NCI-H2196 treated with DMSO at 0.1 percent for 48 hours (cell line): ENCODE data around the gene NIF3L1.

ENCODE experiments used
- DNase-seq: peaks from one replicate; lab custom pipeline; 2025; ENCODE audit not compliant: unreplicated experiment; lab: John Stamatoyannopoulos, UW

The NIF3L1 gene, protein sequence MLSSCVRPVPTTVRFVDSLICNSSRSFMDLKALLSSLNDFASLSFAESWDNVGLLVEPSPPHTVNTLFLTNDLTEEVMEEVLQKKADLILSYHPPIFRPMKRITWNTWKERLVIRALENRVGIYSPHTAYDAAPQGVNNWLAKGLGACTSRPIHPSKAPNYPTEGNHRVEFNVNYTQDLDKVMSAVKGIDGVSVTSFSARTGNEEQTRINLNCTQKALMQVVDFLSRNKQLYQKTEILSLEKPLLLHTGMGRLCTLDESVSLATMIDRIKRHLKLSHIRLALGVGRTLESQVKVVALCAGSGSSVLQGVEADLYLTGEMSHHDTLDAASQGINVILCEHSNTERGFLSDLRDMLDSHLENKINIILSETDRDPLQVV

DNA sequence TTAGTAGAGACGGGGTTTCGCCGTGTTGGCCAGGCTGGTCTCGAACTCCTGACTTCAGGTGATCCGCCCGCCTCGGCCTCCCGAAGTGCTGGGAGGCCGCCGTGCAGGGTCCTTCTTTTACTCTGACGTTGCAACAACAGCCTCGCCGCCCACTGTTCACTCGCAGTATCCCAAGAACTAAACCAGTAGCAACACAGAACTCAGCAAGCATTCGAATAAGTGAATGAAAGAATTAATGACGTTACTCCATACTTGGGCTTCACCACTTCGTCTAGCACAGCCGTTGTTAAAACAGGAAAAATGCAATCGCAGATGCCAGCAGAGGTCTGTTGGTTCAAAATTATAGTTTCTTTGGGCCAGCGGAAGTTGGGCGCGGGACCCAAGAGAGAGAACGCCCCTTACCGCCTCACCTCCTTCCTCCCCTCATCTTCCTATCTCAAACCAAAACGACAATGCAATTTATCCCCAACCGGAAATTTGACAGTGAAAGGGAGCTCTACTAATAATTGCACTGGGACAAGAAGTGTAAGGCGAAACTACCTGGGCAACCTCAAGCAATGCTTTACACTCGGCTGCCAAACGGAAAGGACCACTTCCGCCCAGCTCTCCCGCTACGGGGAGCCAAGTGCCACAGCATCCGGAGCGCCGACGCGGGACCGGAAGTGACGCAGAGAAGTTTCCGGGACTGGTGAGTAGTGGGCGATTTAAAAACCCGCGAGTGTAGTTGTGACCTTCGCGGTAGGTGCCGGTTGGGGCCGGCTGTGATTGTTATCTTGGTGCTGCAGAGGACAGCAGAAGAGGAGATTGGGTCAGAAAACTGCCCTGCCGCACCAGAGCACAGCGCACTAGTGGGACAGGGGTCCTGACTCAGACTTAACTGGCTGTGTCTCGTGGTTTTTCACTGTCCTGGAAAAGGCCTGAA is at the start of gene NIF3L1, which contains the start of gene PPIL3:
NIF3L1 (plus strand) TSS at position 668 of the 922 bp plus-strand sequence. CDS start 2,573 bp downstream, outside the sequence.
PPIL3 (minus strand) TSS at position 374 of the 922 bp plus-strand sequence. CDS start 1,462 bp downstream, outside the sequence.
- DNase-seq: peak; percentile 94

DNA sequence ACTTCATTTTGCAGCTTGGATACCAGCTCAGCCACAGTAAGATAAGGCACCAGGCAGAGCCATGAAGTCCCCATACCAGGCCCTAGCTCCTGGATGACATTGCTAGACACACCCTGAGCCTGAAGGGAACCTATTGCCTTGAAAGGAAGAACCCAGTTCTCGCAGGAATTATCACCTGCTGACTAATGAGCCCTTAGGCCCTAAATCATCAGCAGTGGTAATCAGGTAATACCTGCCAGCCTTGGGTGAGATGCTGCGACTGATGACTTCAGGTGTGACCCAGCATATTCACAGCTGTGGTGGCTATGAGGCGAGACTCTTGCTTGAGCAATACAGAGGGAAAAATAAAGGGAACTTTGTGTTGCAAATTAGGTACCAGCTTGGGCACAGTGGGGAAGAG is 49.7 kb upstream of the NIF3L1 start:
- no peak for DNase-seq

DNA sequence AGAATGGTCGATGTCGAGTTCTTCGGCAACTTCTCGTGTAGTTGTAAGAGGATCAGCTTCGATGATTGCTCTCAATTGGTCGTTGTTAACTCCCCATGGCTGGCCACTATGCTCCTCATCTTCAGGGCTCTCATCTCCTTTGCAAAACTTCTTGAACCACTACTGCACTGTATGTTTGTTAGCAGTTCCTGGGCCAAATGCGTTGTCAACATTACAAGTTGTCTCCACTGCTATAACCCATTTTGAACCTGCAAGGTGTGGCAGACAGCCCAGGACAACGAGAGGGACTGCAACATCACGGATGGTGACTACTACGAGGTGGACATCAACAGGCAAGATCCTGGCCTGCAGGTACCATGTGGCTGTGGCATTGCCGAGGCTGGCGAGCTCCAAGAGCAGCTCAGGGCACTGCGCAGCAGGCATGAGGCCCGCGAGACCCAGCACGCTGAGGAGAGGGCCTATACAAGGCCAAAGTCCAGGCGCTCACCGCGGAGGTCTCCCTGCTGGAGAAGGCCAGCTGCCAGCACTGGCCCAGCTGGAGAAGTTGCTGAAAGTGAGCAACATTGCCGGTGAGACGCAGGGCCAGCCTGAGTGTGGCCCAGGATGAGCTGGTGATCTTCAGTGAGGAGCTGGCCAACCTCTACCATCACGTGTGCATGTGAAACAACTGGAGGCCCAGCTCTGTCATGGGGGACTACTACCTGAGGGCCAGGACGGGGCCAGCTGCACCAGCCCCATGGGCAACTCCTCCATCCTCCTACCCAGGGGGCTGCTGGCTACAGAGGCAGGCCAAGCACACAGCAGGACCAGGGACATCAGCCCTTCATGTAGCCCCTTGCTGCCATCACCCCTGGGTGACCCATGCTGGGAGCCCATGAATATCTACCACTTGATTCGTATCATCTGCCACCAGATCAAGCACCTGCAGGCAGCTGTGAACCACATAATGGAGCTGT is 44.9 kb upstream of the NIF3L1 start:
- no peak for DNase-seq

DNA sequence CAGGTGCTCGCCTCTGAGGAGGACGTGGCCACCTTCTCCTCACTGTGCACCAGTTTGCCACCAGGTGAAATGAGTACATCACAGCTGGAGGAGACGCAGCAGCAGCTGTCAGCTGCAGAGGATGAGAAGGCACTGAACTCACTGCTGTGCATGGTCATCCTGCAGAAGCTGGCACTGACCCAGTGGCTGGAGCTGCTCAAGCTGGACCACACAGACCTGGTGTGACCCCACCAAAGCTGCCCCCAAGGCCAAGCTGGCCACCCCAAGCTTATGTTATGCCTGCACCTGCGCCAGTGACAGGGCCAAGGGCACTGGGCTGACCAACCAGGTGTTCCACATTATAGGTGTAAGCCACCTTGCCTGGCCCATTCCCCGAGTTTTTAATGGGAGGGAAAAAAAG is 44.0 kb upstream of the NIF3L1 start:
- no peak for DNase-seq

DNA sequence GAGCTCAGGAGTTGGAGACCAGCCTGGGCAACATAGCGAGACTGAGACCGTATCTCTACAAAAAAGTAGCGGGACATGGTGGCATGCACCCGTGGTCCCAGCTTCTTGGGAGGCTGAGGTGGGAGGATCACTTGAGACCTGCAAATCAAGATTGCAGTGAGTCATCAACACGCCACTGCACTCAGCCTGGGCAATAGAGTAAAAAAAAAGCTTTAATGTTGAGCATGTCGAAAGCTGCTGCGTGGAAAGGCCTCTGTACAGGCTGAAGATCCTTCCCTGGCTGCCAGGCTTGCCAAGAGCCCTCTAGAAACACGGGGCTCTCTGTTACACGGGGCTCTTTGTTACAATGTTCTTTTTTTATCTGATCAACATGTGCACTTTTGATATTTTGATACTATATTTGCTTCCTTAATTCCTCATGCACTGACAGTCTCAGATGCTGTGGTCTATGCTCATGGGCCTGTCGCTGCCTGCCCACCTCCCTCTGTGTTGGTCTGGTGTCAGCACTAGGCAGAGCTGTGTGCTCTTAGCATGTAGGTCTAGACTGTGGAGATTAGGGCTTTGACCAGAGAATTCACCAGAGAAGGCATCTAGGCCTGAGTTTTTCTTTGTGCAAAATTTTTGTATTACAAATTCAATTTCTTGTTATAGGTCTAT is 43.4 kb upstream of the NIF3L1 start:
- DNase-seq: no peak

DNA sequence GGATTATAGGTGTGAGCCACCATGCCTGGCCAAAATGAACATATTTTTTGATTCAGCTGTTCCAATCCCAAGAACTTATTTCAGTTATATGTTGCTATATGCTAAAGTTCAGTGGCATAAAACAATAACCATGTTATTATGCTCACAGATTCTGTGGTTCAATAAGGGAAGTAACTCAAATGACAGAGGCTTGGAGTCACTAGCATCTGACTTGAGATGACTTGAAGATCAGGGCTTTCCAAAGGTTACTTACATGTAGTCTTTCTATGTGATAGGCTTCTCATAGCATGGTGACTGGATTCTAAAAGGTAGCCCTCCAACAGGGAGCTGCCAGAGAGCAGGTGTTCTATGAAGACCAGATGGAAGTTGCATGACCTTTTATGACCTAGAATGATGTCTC is 41.9 kb upstream of the NIF3L1 start:
- DNase-seq: no peak

DNA sequence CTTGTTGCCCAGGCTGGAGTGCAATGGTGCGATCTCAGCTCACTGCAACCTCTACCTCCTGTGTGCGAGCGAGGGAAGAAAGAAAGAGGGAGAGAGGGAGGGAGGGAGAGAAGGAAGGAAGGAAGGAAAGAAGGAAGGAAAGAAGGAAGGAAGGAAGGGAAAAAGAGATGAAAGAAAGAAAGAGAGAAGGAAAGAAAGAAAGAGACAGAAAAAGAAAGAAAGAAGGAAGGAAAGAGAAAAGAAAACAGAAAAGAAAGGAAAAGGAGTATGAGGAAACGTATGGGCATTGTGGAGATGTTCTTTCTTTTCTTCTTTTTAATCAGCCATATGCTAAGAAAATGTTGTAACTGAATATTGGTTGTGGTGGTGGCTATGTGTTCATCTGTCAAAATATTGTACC is 41.2 kb upstream of the NIF3L1 start:
- no peak for DNase-seq

DNA sequence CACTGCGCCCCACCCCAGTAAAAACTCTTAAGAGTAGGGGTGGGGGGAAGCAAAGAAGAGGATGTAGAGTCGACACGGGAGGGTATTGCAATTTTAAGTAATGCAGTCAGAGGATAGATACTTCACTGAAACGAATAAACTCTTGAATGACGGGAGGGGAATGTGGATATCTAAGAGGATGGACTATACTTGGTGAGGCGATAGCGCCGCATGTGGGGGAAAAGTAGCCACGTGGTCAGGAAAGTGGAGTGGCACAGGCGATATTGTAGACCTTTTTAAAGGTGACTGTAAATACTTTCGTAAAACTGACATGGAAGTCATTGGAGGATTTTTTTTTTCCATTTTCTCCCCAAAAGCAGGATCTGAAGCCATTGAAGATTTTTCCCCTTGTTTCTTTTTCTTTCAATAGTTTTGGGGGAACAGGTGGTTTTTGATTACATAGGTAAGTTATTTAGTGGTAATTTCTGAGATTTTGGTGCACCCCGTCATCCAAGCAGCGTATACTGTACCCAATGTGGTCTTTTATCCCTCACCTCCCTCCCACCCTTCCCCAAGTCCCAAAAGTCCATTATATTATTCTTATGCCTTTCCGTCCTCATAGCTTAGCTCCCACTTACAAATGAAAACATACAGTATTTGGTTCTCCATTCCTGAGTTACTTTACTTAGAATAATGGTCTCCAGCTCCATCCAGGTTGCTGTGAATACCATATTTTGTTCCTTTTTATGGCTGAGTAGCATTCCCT is 38.5 kb upstream of the NIF3L1 start:
- DNase-seq: no peak

DNA sequence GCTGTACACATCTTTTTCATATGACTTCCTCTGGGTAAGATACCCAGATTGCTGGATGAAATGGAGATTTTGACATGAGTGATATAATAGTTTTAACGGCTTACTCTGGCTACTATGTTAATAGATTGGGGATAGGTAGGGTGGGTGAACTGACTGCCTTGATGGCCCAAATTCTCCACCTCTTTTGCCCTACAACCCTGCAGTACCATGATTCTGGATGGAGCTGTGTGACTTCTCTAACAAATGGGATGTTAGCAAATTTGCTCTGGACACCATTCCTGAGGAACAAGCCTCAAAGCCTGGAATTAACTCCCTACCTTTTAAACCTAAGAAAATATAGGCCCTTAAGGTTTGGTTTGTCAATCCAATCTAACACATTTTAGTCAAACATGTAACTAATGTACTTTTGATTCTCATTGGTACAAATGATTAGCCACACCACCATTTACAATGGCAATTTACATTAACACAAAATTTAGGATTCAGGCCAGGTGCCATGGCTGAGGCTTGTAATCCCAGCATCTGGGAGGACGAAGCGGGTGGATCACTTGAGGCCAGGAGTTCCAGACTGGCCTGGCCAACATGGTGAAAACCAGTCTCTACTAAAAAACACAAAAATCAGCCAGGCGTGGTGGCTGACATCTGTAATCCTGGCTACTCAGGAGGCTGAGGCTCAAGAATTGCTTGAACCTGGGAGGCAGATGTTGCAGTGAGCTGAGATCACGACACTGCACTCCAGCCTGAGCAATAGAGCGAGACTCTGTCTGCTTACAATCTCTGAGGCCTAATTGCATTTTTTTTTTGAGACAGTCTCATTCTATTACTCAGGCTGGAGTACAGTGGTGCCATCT is 37.5 kb upstream of the NIF3L1 start:
- DNase-seq: no peak

DNA sequence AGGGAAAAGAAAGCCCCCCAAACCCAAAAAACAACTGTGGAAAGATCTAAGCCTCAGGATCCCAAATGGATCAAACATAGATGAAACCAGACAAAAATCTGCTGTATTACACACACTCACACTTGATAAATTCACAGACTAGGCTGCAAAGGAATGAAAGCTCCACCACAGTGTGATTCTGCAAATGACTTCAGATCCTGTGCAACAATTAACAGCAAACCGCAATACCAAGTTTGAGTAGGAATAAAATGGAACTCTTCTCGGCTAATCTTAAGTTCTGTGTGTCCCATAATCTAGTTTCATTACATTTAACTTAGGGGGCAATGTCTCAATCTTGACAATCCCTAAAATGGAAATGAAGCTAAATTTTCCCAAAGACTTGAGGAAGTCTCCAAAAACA is 36.6 kb upstream of the NIF3L1 start:
- no peak for DNase-seq

DNA sequence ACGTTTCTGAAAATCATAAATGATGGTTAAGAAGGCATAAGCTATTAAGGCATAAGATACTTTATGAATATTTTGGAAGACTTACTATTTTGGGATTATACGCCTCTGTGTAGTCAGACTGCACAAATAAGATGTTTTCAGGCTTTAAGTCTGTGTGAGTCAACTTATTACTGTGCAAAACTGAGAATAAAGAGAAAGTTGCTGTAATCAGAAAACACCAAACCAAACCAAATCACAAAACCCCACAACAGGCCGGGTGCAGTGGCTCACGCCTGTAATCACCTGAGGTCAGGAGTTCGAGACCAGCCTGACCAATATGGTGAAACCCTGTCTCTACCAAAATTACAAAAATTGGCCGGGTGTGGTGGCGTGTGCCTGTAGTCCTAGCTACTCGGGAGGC is 32.4 kb upstream of the NIF3L1 start:
- no peak for DNase-seq

DNA sequence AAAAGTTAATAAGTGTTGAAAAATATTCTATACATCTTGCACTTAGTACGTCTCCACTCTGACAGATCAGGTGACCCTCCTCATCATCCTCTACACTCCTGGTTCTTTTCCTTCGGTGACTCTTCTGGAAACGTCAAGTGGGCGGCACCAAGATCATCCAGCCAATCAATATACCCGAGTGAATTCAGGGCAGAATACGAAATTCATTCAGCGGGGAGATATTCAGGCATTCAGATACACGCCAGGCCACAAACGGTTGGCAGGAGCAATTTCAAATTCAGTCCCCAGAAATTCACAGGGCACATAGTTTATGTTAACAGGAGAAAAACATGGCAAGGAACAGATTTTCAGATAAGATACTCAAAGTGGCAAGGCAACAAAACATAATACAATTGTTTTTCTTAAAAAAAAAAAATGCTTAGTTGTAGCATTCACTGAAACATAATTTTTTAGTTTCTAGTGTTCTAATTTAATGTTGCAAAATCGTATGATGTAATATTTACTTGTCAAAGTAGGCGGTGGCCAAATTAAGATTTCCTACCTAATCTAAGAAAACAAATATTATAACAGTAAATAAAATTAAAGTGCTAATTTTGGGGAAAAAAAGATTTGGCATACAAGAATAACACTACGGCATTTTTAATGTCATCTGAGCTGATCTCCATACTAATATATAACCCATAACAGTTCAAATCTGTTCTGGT is 28.9 kb upstream of the NIF3L1 start:
- no peak for DNase-seq

DNA sequence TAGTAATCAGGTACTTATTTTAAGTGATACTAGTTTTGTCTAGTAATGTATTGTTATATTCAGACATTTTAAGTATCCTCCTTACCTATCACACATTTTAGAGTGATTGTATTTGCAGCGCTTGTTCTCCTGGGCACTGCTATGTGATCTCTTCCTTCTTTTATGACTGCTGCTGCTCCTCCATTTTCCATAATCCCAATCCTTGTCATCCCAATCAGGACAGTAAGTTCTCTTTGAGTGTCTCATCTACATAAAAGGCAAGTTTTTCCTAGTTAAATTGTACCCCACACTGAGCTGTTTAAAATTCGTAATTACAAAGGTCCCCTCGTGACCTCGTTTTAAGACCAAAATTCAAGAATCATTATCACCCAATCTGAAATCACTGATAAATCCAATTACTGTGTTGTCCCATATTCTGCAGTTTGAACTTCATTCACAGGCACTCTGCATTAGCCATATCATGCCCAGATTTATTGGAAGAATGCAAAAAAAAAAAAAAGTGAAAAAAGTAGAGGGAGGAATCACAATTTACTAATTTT is 27.5 kb upstream of the NIF3L1 start:
- DNase-seq: no peak

DNA sequence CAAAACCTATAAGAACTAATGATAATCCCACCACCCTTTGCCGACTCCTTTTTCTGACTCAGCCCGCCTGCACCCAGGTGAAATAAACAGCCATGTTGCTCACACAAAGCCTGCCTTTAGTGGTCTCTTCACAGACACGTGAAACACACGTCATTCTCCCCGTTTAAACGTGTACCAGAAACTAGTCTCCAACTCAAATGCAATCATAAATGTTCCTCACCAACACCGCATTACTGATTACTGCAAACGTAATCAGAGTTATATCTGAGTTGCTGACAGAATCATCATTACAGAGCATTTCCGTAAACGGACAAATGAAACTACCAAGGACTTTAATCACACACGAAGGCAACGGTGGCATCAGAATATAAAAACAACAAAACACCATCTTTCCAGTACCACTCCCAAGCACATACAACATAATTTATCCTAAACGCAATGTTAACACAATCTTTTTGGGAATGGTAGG is 26.6 kb upstream of the NIF3L1 start:
- DNase-seq: no peak

DNA sequence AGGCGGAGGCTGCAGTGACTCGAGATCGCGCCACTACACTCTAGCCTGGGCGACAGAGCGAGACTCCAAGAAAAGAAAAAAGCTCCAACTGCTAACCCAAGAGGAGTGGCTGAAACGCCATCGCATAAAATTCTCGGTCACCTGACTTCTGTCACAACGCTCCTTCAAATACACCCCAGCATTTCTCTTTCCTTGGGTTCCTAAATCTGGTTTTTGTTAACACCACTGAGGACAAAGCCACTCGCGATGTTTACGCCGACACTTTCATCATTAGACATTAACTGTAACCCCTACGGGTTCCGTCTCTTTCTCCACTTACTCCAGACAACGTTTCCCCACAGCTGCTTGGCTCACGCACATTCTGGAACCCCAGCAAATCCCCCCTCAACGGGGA is 25.4 kb upstream of the NIF3L1 start:
- DNase-seq: no peak

DNA sequence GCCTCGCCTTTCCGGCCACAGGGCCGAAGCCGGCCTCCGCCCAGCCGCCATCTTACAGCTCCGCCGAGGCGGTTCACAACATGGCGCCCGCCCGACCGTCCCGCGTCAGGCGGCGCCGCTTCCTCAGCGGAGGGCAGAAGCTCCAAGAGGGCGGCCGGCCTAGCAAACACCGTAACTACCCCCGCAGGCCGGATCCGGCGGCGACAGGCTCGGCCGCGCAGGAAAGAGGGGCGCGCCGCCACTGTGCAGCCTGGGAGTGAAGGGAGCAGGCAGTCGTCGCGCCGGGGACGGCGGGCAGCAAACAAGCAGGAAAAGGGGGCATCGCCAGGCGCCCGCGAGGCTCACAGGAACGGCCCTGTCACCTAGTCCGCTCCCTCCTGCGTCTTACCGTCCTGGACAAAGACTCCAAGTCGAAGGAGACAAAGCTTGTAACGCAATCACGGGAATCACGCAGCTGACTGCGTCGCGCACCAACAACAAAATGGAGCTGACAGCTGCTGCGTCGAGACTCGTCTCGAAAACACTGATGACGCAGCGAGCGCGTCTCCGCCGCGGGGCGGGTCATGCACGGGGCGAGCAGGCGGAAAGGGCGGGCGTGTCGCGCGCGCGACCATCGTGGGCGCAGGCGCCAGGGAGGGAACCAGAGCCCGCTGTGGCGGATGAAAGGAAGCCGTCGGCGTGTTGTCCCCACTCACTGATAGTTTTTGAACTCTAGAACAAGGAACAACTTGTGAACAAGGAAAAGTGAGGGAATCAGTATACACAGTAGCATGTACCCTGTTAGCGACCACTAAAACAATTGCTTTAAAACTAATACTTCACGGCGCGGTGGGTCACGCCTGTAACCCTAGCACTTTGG is 24.8 kb upstream of the NIF3L1 start, which contains the start of gene CLK1:
CLK1 (minus strand) TSS at position 483 of the 859 bp plus-strand sequence. CDS start 2,796 bp downstream, outside the sequence.
- peak; percentile 85 for DNase-seq

DNA sequence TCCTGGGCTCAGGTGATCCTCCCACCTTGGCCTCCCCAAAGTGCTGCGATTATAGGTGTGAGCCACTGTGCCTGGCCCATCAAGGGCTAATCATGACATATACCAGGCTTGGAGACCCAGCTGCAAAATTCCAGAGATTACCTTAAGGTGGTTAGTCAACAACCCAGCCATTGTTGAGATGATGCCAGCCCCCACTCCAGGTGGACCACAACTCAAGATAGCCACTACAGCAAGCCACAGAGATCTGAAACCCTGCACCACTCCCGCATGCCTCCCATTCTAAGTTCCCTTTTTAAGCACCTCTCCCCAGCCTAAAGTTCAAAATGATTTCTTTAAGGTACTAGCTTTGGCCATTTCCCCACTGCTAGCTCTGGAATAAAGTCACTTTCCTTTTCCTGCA is 20.2 kb upstream of the NIF3L1 start:
- no peak for DNase-seq
